Suppressor macrophage treated with lipopolysaccharide for 1 hour (primary cell): Measurements from ENCODE around the gene S100PBP.
A peak's percentile ranks its signal among the peaks of the same experiment; 100 is the strongest.
"Not testable (repeated sequence)": the region's sequence is repeated elsewhere in the genome, so short reads cannot be mapped to it uniquely, and the experiment has no call there.

Experiments
- DNase-seq, 3 donors: peaks; one replicate each; pipeline ENCODE4 v3.0.0-alpha.2; 2020 to 2022

S100PBP gene

GRCh38 chr1:32786856-32787255 is 30.6 kb upstream of the S100PBP start:
- peak; percentile 17 to 25 (median 24) for DNase-seq

- DNase-seq = peak; percentile 52 to 72 (median 61)
These were observed 28.1 kb upstream of the S100PBP start for GRCh38 chr1:32789356-32789755.

GRCh38 chr1:32791881-32792280 is 25.6 kb upstream of the S100PBP start:
- DNase-seq = peak in 1 of 3 donors; percentile 30

GRCh38 chr1:32795763-32796162 is 21.7 kb upstream of the S100PBP start:
- not testable (repeated sequence) for DNase-seq

GRCh38 chr1:32797456-32797855 is 20.0 kb upstream of the S100PBP start:
- no peak for DNase-seq

GRCh38 chr1:32798191-32798590 is 19.3 kb upstream of the S100PBP start:
- no peak for DNase-seq

GRCh38 chr1:32798679-32799416 is 18.6 kb upstream of the S100PBP start:
- no peak for DNase-seq

GRCh38 chr1:32801096-32801715 is 16.2 kb upstream of the S100PBP start:
- no peak for DNase-seq

GRCh38 chr1:32804460-32804859 is 13.0 kb upstream of the S100PBP start:
- not testable (repeated sequence) for DNase-seq

GRCh38 chr1:32806290-32806689 is 11.2 kb upstream of the S100PBP start:
- DNase-seq = no peak

GRCh38 chr1:32806910-32807523 is 10.4 kb upstream of the S100PBP start:
- DNase-seq = no peak

GRCh38 chr1:32808580-32808979 is 8.9 kb upstream of the S100PBP start:
- no peak for DNase-seq

GRCh38 chr1:32810358-32810757 is 7.1 kb upstream of the S100PBP start:
- DNase-seq = no peak

- DNase-seq = no peak
These were observed 6.2 kb upstream of the S100PBP start for GRCh38 chr1:32811265-32811664.

GRCh38 chr1:32811917-32812316 is 5.5 kb upstream of the S100PBP start:
- no peak for DNase-seq

GRCh38 chr1:32813941-32814739 is 3.3 kb upstream of the S100PBP start:
- peak in 2 of 3 donors; percentile 41 to 53 for DNase-seq

- peak; percentile 31 to 39 (median 32) for DNase-seq
These were observed 736 bp upstream of the S100PBP start for GRCh38 chr1:32816676-32817158.

- peak; percentile 37 to 67 (median 43) for DNase-seq
These were observed 648 bp downstream of the S100PBP start for GRCh38 chr1:32817815-32818786.

GRCh38 chr1:32818804-32819541 is 1.5 kb downstream of the S100PBP start:
- peak in 1 of 3 donors; percentile 4 for DNase-seq

- DNase-seq = peak; percentile 24 to 28 (median 28)
These were observed 7.7 kb downstream of the S100PBP start for GRCh38 chr1:32825181-32825580.

- peak; percentile 25 to 48 (median 33) for DNase-seq
These were observed 10.9 kb downstream of the S100PBP start for GRCh38 chr1:32828341-32828740.
